GM12872 (cell line): Measurements from ENCODE around the gene PLAU.

Source experiments
- CTCF ChIP-seq: IDR thresholded peaks from 3 replicates; pipeline ENCODE4 v1.5.1; 2011; ENCODE audit warnings: low read depth, mild to moderate bottlenecking, low read length, moderate library complexity; ENCODE audit not compliant: insufficient read depth

The PLAU gene

GRCh38 chr10:73873142-73873837 is 37.6 kb upstream of the PLAU start:
- no peak for TF ChIP-seq CTCF

DNA sequence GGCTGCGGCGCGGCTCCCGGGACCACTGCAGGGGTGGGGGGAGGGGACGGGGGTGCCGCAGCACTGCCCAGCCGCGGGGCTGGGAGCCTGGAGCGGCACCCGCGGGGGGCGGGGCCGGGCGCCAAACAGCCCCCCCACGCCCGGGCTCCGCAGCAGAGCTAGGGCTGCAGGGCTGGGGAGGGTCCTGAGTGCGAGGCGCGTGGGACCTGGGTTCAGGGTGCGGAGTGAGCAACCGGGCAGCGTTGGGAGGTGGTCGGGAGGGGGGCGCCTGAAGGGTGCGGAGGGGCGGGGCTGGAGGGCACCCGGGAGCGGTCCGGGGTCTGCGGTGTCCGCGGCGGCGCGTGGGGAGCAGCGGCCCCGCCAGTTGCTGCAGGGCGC is 37.1 kb upstream of the PLAU start:
- no peak for TF ChIP-seq CTCF

DNA sequence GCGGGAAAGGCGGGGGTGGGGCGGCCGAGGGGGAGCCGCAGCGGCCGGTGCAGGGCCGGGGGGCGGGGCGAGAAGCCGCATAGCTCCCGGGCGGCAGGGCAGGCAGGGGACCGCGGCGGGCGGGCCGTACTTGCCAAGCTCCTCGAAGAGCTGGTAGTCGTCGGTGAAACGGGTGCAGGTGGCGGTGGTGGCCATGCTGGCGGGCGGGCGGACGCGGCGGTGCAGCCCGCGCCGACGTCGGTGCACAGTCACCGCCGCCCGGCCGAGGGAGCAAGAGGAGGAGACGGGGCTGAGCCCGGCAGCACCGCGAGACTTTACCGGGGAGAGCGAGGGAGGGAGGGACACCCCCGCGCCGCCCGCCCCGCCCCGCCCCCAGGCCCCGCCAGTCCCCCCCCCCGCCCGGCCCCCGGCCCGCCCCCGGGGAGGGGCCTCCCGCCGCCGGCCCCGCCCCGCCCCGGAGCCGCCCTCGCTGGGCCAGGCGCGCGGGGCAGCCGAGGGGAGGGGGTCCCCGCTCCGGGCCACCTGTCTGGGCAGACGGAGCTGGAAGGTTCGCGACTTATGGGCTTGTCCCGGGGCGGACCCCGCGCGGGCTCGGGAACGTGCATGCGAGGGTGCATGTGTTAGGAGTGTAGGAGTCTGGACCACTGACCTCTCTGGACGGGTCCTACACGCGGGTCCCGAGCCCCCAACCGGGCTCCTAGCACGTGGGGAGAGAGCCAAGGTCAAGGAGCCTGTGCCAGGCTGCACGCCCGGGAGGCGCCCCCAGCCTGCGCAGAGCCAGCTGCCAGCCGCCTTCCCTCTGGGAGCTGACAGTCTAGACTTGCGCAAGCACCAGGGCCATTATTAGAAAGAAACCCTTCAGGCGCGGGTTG is 36.4 kb upstream of the PLAU start, which contains the start of gene CAMK2G:
CAMK2G (minus strand) TSS at position 289 of the 872 bp plus-strand sequence; CDS start at position 195, 94 bp downstream.
- no peak for TF ChIP-seq CTCF

GRCh38 chr10:73875139-73875475 is 35.8 kb upstream of the PLAU start:
- TF ChIP-seq CTCF, result no peak

DNA sequence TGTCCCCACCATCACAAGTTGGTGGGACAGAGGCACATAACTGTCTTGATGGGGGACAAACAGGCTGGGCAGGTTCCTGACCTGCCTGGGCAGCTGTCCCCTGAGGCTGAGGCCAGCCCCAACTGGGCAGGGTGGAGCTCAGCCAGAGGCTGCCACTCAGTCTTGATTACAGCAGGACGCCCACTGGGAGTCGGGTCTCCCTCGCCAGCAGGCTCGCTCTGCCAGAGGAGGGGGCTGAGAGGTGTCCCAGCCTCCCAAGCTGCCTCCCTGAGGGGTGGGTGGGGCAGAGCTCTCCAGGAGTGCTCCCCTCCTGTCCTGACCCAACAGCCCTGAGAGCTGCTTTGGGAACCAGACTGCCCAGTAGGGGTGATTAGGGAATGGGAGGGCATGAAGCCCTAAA is 34.8 kb upstream of the PLAU start:
- TF ChIP-seq CTCF, result no peak

DNA sequence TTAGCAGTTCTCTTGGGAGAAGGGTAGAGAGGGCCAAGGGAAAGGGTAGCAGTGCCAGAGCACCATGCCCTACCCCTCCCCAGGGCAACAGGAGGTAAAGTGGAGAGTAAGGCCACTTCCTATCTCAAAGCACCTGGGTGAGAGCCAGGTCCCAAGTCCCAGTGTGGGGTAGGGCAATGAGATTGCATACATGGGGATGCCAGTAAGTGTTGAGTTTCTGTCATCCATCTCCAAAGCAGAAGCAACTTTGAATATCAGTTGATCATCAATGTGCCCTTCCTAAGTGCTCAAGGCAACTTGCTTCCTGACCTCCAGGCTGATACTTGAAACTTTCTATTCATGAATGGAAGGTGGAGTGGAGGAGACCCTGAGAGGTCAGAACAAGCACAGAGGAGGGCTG is 34.4 kb upstream of the PLAU start:
- no peak for TF ChIP-seq CTCF

- no peak for TF ChIP-seq CTCF
Observed at GRCh38 chr10:73876971-73877370, 34.0 kb upstream of the PLAU start.
